KMS-11 (cell line): Measurements from ENCODE around the gene GARS1.
"Not testable (repeated sequence)": the region's sequence is repeated elsewhere in the genome, so short reads cannot be mapped to it uniquely, and the experiment has no call there.

Experiments used
- H2AFZ ChIP-seq: fragments of 200-600 bp; sonication (generic); 2 replicates; pipeline ENCODE4 v1.6.1; 2016; ENCODE audit warnings: antibody characterized with exemption, mixed run types, low read depth
- H3K27ac ChIP-seq: fragments of 200-600 bp; sonication (generic); 2 replicates; pipeline ENCODE4 v1.6.1; 2016; ENCODE audit warnings: mild to moderate bottlenecking, mixed run types
- H3K27me3 ChIP-seq: fragments of 200-600 bp; sonication (generic); 2 replicates; pipeline ENCODE4 v1.6.1; 2017; ENCODE audit warnings: mild to moderate bottlenecking, low read depth, mixed run types, moderate library complexity; ENCODE audit not compliant: insufficient read depth
- H3K36me3 ChIP-seq: fragments of 200-600 bp; sonication (generic); 2 replicates; pipeline ENCODE4 v1.6.1; 2017; ENCODE audit warnings: mild to moderate bottlenecking, mixed run types; ENCODE audit not compliant: insufficient read depth
- H3K4me1 ChIP-seq: fragments of 200-600 bp; sonication (generic); 2 replicates; pipeline ENCODE4 v1.6.1; 2016; ENCODE audit warnings: mild to moderate bottlenecking, low read depth, mixed run types; ENCODE audit not compliant: poor library complexity, severe bottlenecking
- H3K4me2 ChIP-seq: fragments of 200-600 bp; sonication (generic); 2 replicates; pipeline ENCODE4 v1.7.0; 2016; ENCODE audit warnings: mild to moderate bottlenecking, mixed run types
- H3K4me3 ChIP-seq: fragments of 200-600 bp; sonication (generic); IDR thresholded peaks from 2 replicates; pipeline ENCODE4 v1.6.1; 2017; ENCODE audit warnings: low read depth, low read length, mixed read lengths; ENCODE audit not compliant: insufficient read depth
- H3K79me2 ChIP-seq: fragments of 200-600 bp; sonication (generic); 2 replicates; pipeline ENCODE4 v1.6.1; 2016; ENCODE audit warnings: low read depth, mixed run types; ENCODE audit not compliant: insufficient read depth
- H3K9ac ChIP-seq: fragments of 200-600 bp; sonication (generic); 2 replicates; pipeline ENCODE4 v1.6.1; 2016; ENCODE audit warnings: mild to moderate bottlenecking, mixed run types
- H4K20me1 ChIP-seq: fragments of 200-600 bp; sonication (generic); 2 replicates; pipeline ENCODE4 v1.6.1; 2016; ENCODE audit warnings: mild to moderate bottlenecking, mixed run types; ENCODE audit not compliant: insufficient read depth
- TF ChIP-seq, protein P1 (sequence below): fragments of 200-600 bp; sonication (generic); conservative IDR thresholded peaks from 2 replicates; pipeline ENCODE4 v1.6.1; 2017; ENCODE audit warnings: low read depth, mild to moderate bottlenecking, antibody characterized with exemption, low read length, moderate library complexity, mixed read lengths

GARS1 gene

DNA sequence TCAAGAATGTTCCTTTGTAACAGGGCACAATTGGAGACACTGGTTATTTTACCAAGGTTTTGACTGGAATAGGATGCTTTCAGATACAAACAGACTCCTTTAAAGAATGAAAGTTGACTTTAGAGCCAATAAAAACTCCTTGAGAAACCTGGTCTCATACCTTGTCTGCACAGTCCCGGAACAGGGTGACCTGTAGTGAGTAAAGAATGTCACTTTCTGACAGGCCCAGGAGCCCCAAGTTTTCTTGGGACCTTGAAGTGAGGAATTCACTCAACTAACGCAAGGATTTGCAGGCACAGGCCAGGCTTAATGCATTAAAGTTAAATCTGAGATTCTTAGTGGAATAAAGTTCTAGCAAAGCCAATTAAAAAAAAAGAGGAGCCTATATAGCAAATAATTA is 11.5 kb upstream of the GARS1 start:
- H4K20me1 ChIP-seq = no peaks in the 10 kb centered on the region
- no peaks in the 10 kb centered on the region for H3K4me1 ChIP-seq
- no peak overlapping the region for H3K27ac ChIP-seq
- H3K27me3 ChIP-seq = no peaks in the 10 kb centered on the region
- no peak overlapping the region for H3K9ac ChIP-seq
- TF ChIP-seq, protein P1, sequence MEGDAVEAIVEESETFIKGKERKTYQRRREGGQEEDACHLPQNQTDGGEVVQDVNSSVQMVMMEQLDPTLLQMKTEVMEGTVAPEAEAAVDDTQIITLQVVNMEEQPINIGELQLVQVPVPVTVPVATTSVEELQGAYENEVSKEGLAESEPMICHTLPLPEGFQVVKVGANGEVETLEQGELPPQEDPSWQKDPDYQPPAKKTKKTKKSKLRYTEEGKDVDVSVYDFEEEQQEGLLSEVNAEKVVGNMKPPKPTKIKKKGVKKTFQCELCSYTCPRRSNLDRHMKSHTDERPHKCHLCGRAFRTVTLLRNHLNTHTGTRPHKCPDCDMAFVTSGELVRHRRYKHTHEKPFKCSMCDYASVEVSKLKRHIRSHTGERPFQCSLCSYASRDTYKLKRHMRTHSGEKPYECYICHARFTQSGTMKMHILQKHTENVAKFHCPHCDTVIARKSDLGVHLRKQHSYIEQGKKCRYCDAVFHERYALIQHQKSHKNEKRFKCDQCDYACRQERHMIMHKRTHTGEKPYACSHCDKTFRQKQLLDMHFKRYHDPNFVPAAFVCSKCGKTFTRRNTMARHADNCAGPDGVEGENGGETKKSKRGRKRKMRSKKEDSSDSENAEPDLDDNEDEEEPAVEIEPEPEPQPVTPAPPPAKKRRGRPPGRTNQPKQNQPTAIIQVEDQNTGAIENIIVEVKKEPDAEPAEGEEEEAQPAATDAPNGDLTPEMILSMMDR = no peak
- H3K4me2 ChIP-seq = no peak overlapping the region
- no peaks in the 10 kb centered on the region for H3K79me2 ChIP-seq
- no peak overlapping the region for H3K4me3 ChIP-seq
- H3K36me3 ChIP-seq = no peaks in the 10 kb centered on the region
- H2AFZ ChIP-seq = no peak overlapping the region

DNA sequence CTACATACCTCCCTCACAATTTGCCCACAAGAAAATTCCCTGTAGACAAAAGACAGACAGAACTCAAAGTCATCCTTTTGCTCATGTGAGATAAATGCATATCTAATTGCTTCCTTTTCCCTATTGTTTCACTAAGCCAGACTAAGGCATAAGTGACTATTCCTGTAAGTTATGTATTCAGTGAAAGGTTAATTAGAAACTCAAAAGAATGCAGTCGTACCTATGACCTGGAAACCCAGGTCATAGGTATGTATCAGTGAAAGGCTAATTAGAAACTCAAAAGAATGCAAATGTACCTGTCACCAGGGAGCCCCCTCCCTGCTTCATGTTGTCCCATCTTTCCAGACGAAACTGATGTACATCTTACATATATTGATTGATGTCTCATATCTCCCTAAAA is 10.3 kb upstream of the GARS1 start:
- peaks cover 6% of the 10 kb centered on the region for H3K79me2 ChIP-seq
- H4K20me1 ChIP-seq = no peaks in the 10 kb centered on the region
- H3K4me2 ChIP-seq = no peak overlapping the region
- TF ChIP-seq, protein P1 = no peak
- no peak overlapping the region for H3K9ac ChIP-seq
- no peaks in the 10 kb centered on the region for H3K36me3 ChIP-seq
- no peaks in the 10 kb centered on the region for H3K27me3 ChIP-seq
- H3K4me3 ChIP-seq = no peak overlapping the region
- no peak overlapping the region for H3K27ac ChIP-seq
- H2AFZ ChIP-seq = no peak overlapping the region
- no peaks in the 10 kb centered on the region for H3K4me1 ChIP-seq

DNA sequence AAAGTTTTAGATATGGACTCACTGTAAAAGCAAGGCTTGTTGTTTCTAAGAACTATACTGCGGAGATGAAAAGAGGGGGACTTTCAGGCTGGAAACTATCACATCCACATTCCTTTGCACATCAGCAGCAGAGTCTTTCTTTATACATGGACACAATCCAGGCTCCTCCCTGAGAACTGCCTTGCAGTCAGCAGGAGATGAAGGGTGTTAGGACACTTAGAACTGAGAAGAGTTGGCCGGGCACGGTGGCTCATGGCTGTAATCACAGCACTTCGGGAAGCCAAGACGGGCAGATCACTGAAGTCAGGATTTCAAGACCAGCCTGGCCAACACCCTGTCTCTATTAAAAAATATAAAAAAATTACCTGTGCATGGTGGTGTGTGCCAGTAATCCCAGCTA is 9.7 kb upstream of the GARS1 start:
- Histone ChIP-seq H3K4me2 (no peak overlapping the region), H3K4me3 (no peak overlapping the region), H2AFZ (no peak overlapping the region), H3K4me1 (no peaks in the 10 kb centered on the region), H3K36me3 (no peaks in the 10 kb centered on the region), H3K27ac (no peak overlapping the region), H3K79me2 (peaks cover 7% of the 10 kb centered on the region), H4K20me1 (no peaks in the 10 kb centered on the region), H3K9ac (no peak overlapping the region), H3K27me3 (no peaks in the 10 kb centered on the region)
- TF ChIP-seq, protein P1 = no peak

DNA sequence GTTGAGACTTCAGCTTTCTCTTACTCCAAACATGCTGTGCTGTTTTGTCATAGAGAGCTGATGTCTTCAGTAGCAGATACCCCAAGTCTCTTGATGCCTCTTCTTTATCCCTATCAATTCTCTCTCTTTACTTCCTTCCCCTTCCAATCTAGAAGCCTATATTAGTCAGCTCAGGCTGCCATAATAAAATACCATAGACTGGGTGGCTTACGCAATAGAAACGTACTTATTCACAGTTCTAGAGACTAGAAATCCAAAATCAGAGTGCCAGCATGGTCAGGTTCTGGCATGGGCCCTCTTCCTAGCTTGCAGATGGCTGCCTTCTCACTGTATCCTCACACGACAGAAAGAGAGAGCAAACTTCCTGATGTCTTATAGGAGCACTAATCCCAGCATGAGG is 9.0 kb upstream of the GARS1 start:
- TF ChIP-seq, protein P1 = no peak
- Histone ChIP-seq H3K9ac (no peak overlapping the region), H3K27me3 (no peaks in the 10 kb centered on the region), H2AFZ (no peak overlapping the region), H3K79me2 (peaks cover 11% of the 10 kb centered on the region), H3K4me3 (no peak overlapping the region), H4K20me1 (no peaks in the 10 kb centered on the region), H3K36me3 (no peaks in the 10 kb centered on the region), H3K4me1 (no peaks in the 10 kb centered on the region), H3K27ac (no peak overlapping the region), H3K4me2 (no peak overlapping the region)

DNA sequence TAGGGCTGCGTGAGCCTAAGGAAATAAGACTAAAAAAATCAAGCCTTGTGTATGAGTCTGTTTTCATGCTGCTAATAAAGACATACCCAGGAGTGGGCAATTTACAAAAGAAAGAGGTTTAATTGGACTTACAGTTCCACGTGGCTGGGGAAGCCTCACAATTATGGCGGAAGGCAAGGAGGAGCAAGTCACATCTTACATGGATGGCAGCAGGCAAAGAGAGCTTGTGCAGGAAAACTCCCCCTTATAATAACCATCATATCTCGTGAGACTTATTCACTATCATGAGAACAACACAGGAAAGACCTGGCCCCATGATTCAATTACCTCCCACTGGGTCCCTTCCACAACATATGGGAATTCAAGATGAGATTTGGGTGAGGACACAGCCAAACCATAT is 7.1 kb upstream of the GARS1 start:
- H4K20me1 ChIP-seq, H3K9ac ChIP-seq, H3K4me3 ChIP-seq, H3K4me1 ChIP-seq, H3K4me2 ChIP-seq, H3K27ac ChIP-seq, H2AFZ ChIP-seq, H3K27me3 ChIP-seq, H3K36me3 ChIP-seq: not testable (repeated sequence)
- H3K79me2 ChIP-seq = peaks cover 28% of the 10 kb centered on the region
